A549 (cell line): ENCODE results near the gene XYLT1. TPM values are rescaled to one million over a fixed set of nuclear protein-coding genes. Genes with fewer than 3 reads are reported as not detected.

Source experiments
- ATAC-seq, 2 experiments: fragments of 200-7000 bp in 1 of 2; fragments of >200 bp in 1 of 2; cut with Nextera tagmentation in 1 of 2; cut with Tn5 transposase in 1 of 2; 3 replicates each; pipeline versions ENCODE4 v1.8.0 to v1.9.1; 2018 to 2020; ENCODE audit warnings: mild to moderate bottlenecking in 1 of 2, moderate library complexity in 1 of 2
- CTCF ChIA-PET: fragments of 300-600 bp; sonication (Branson Sonifier 250); formaldehyde crosslinking; extraction: SDS; loops from one replicate; lab custom pipeline; 2021; ENCODE audit warnings: antibody characterized with exemption, inconsistent platforms; lab: Yijun Ruan, JAX
- POLR2A ChIA-PET: fragments of 350-600 bp; formaldehyde crosslinking; extraction: SDS; loops from one replicate; lab custom pipeline; 2021; ENCODE audit warnings: antibody characterized with exemption, inconsistent platforms; lab: Yijun Ruan, JAX
- DNase-seq, 2 experiments: peaks; one replicate each; pipeline versions ENCODE4 v3.0.0 to v3.0.0-alpha.2; 2011 to 2016; ENCODE audit warnings: low read depth in 1 of 2, low spot score in 1 of 2
- FAIRE-seq: peaks from 2 replicates; lab custom pipeline; 2011; peaks lifted over from hg19 to GRCh38; lab: Jason Lieb, UNC
- H3K27ac ChIP-seq, 2 experiments: fragments of >200 bp; sonication (Bioruptor Twin); formaldehyde crosslinking; 3 replicates each; pipeline ENCODE4 v1.5.1; 2016 to 2017
- H3K4me1 ChIP-seq: fragments of >200 bp; sonication (Bioruptor Twin); formaldehyde crosslinking; 3 replicates; pipeline ENCODE4 v1.6.1; 2016
- H3K4me2 ChIP-seq: fragments of >200 bp; sonication (Bioruptor Twin); formaldehyde crosslinking; 3 replicates; pipeline ENCODE4 v1.6.1; 2016
- H3K4me3 ChIP-seq: fragments of >200 bp; sonication (Bioruptor Twin); formaldehyde crosslinking; 3 replicates; pipeline ENCODE4 v1.5.1; 2016
- H3K9me3 ChIP-seq: fragments of >200 bp; sonication (Bioruptor Twin); formaldehyde crosslinking; 3 replicates; pipeline ENCODE4 v1.6.1; 2016
- BHLHE40 ChIP-seq: IDR thresholded peaks from 2 replicates; pipeline ENCODE4 v1.6.1; 2012; ENCODE audit warnings: low read depth, low read length, inconsistent platforms
- CHD4 ChIP-seq: fragments of 200-600 bp; sonication (generic); IDR thresholded peaks from 2 replicates; pipeline ENCODE4 v1.6.1; 2016; ENCODE audit warnings: antibody characterized with exemption, mild to moderate bottlenecking, borderline replicate concordance
- E2F6 ChIP-seq: IDR thresholded peaks from 2 replicates; pipeline ENCODE4 v1.6.1; 2012; ENCODE audit warnings: low read depth, borderline replicate concordance
- EHF ChIP-seq: fragments of 250-450 bp; sonication (Bioruptor Pico); IDR thresholded peaks from 2 replicates; pipeline ENCODE4 v1.5.0; 2020; ENCODE audit warnings: mild to moderate bottlenecking
- ELK1 ChIP-seq: fragments of 150-350 bp; IDR thresholded peaks from 2 replicates; pipeline ENCODE4 v1.6.1; 2014; ENCODE audit warnings: low read depth, mild to moderate bottlenecking, low read length
- ESRRA ChIP-seq: fragments of 150-350 bp; IDR thresholded peaks from 2 replicates; pipeline ENCODE4 v1.6.1; 2014; ENCODE audit warnings: mild to moderate bottlenecking, low read length, borderline replicate concordance
- FOSB ChIP-seq: fragments of 250-450 bp; sonication (Bioruptor Pico); IDR thresholded peaks from 2 replicates; pipeline ENCODE4 v1.5.0; 2020; ENCODE audit warnings: mild to moderate bottlenecking, moderate library complexity
- FOSL2 ChIP-seq, 2 experiments: fragments of 450-650 bp in 1 of 2; fragments of >200 bp in 1 of 2; sonication (Bioruptor Twin) in 1 of 2; formaldehyde crosslinking; IDR thresholded peaks; 2 replicates each; pipeline versions ENCODE4 v1.5.0 to v1.6.1; 2016 to 2020; ENCODE audit warnings: mild to moderate bottlenecking in 1 of 2, moderate library complexity in 1 of 2
- FOXS1 ChIP-seq: fragments of 250-450 bp; sonication (Bioruptor Pico); IDR thresholded peaks from 2 replicates; pipeline ENCODE4 v1.5.0; 2020; ENCODE audit warnings: mild to moderate bottlenecking, moderate library complexity
- HES2 ChIP-seq: fragments of >200 bp; sonication (Bioruptor Twin); formaldehyde crosslinking; IDR thresholded peaks from 2 replicates; pipeline ENCODE4 v1.6.1; 2016
- HOXA7 ChIP-seq: fragments of 250-450 bp; sonication (Bioruptor Pico); IDR thresholded peaks from 2 replicates; pipeline ENCODE4 v1.5.0; 2020; ENCODE audit warnings: mild to moderate bottlenecking, moderate library complexity
- JUN ChIP-seq, 2 experiments: fragments of >200 bp; sonication (Bioruptor Twin); formaldehyde crosslinking; IDR thresholded peaks; 2 replicates in 1 of 2; 3 replicates in 1 of 2; pipeline ENCODE4 v1.6.1; 2016 to 2017
- KDM1A ChIP-seq: fragments of 200-600 bp; sonication (generic); IDR thresholded peaks from 2 replicates; pipeline ENCODE4 v1.6.1; 2016; ENCODE audit warnings: low read depth, mild to moderate bottlenecking
- MAFK ChIP-seq: fragments of 450-650 bp; IDR thresholded peaks from 2 replicates; pipeline ENCODE4 v1.6.1; 2014; ENCODE audit not compliant: partially characterized antibody
- NPAS2 ChIP-seq: fragments of 250-450 bp; sonication (Bioruptor Pico); IDR thresholded peaks from 2 replicates; pipeline ENCODE4 v1.8.0; 2022; ENCODE audit warnings: mild to moderate bottlenecking, moderate library complexity, borderline replicate concordance
- PBX3 ChIP-seq: IDR thresholded peaks from 2 replicates; pipeline ENCODE4 v1.6.1; 2012
- PHF8 ChIP-seq: fragments of 200-600 bp; sonication (generic); IDR thresholded peaks from 2 replicates; pipeline ENCODE4 v1.6.1; 2016; ENCODE audit warnings: low read depth, mild to moderate bottlenecking, antibody characterized with exemption, moderate library complexity, borderline replicate concordance
- REST ChIP-seq: fragments of 200-600 bp; sonication (generic); IDR thresholded peaks from 2 replicates; pipeline ENCODE4 v1.6.1; 2016; ENCODE audit warnings: antibody characterized with exemption, mild to moderate bottlenecking, moderate library complexity
- RNF2 ChIP-seq: fragments of 200-600 bp; sonication (generic); IDR thresholded peaks from 2 replicates; pipeline ENCODE4 v1.6.1; 2016; ENCODE audit warnings: low read depth, mild to moderate bottlenecking, antibody characterized with exemption, moderate library complexity, borderline replicate concordance
- TFCP2L1 ChIP-seq: fragments of 250-450 bp; sonication (Bioruptor Pico); IDR thresholded peaks from 2 replicates; pipeline ENCODE4 v1.5.0; 2021; ENCODE audit warnings: mild to moderate bottlenecking
- USF2 ChIP-seq: fragments of 450-650 bp; IDR thresholded peaks from 2 replicates; pipeline ENCODE4 v1.6.1; 2014; ENCODE audit warnings: antibody characterized with exemption
- ZC3H11A ChIP-seq: fragments of 450-650 bp; IDR thresholded peaks from 2 replicates; pipeline ENCODE4 v1.6.1; 2014; ENCODE audit warnings: antibody characterized with exemption, mild to moderate bottlenecking
- ZFP36 ChIP-seq: fragments of 450-650 bp; IDR thresholded peaks from 2 replicates; pipeline ENCODE4 v1.6.1; 2014; ENCODE audit warnings: borderline replicate concordance; ENCODE audit not compliant: partially characterized antibody
- ZNF302 ChIP-seq: fragments of 250-450 bp; sonication (Bioruptor Pico); IDR thresholded peaks from 2 replicates; pipeline ENCODE4 v1.9.0; 2021; ENCODE audit warnings: inconsistent platforms, mild to moderate bottlenecking, moderate library complexity
- ZSCAN20 ChIP-seq: fragments of 250-450 bp; sonication (Bioruptor Pico); IDR thresholded peaks from 2 replicates; pipeline ENCODE4 v1.8.0; 2022; ENCODE audit warnings: mild to moderate bottlenecking, moderate library complexity
- WGBS: methylation state at CpG from one replicate; pipeline ENCODE4 v1.1.6; 2017; ENCODE audit errors: missing lambda C conversion rate; 5-methylcytosine and 5-hydroxymethylcytosine counted together
- polyA plus RNA-seq, 4 experiments: library from polyadenylated mRNA; depleted of rRNA in 3 of 4; stranded (reverse); fragments of >200 nt; fragmentation: RNase III in 1 of 4; extraction: RNeasy Plus Mini Kit Qiagen cat#74134 plus additional on column Dnase treatment in 1 of 4; gene quantifications; 2 replicates in 3 of 4; 3 replicates in 1 of 4; pipeline ENCODE4 v1.2.3, GENCODE V29; 2011 to 2017

XYLT1 gene
- polyA plus RNA-seq, 2 of the 4 experiments (the other 2 are of a cell fraction), result 0.78 to 0.88 TPM

- no peak for DNase-seq
- ChIA-PET CTCF (interaction anchor here (0.6 kb wide), 1 partner anchor 158 kb away, joined by 3 read pairs; no protein-coding TSS in a partner anchor), POLR2A (no interaction called here)
Observed at GRCh38 chr16:17159617-17160016, 311.1 kb downstream of the XYLT1 start.

GRCh38 chr16:17155936-17156335 lies 314.8 kb downstream of the XYLT1 start:
- TF ChIP-seq ZSCAN20 (CRISPR knock-in tag), result no peak
- no peak for TF ChIP-seq E2F6
- TF ChIP-seq BHLHE40, result no peak
- TF ChIP-seq KDM1A, result no peak
- no peak for TF ChIP-seq FOSL2 (IDR thresholded peaks at IDR 0.05)
- no peak for TF ChIP-seq FOSL2 (CRISPR knock-in tag; IDR thresholded peaks at IDR 0.05)
- no peak for TF ChIP-seq TFCP2L1 (CRISPR knock-in tag)
- no peak for TF ChIP-seq PHF8
- no peak for TF ChIP-seq FOXS1 (CRISPR knock-in tag)
- no peak for TF ChIP-seq JUN (IDR thresholded peaks at IDR 0.05)
- TF ChIP-seq ZNF302 (CRISPR knock-in tag), result no peak
- TF ChIP-seq, all 56 proteins: peak for 0
- no peaks in the 10 kb centered on the region for H3K9me3 ChIP-seq
- ATAC-seq (no peak), DNase-seq (no peak), FAIRE-seq (no peak)
- no peak overlapping the region for H3K4me3 ChIP-seq
- H3K27ac ChIP-seq, result no peak overlapping the region
- H3K4me1 ChIP-seq, result no peaks in the 10 kb centered on the region
- ChIA-PET POLR2A (no interaction called here), CTCF (no interaction called here)
- 0% methylated on average over 1 of the region's 1 CpG for WGBS
- no peak overlapping the region for H3K4me2 ChIP-seq

More at GRCh38 chr16:17159617-17160016, 311.1 kb downstream of the XYLT1 start:
- no peak for FAIRE-seq
- H3K4me3 ChIP-seq, result no peak overlapping the region
- WGBS, result 46% methylated on average over 12 of the region's 12 CpGs
- H3K27ac ChIP-seq, result no peak overlapping the region
- no peak for ATAC-seq
- no peak overlapping the region for H3K4me2 ChIP-seq
- no peaks in the 10 kb centered on the region for H3K9me3 ChIP-seq
- TF ChIP-seq ZC3H11A (no peak), HES2 (no peak), CHD4 (no peak), MAFK (no peak), ZFP36 (no peak), EHF (CRISPR knock-in tag) (no peak), HOXA7 (no peak), FOSL2 (IDR thresholded peaks at IDR 0.05) (no peak), FOSL2 (CRISPR knock-in tag; IDR thresholded peaks at IDR 0.05) (no peak), TFCP2L1 (CRISPR knock-in tag) (no peak), PHF8 (no peak), RNF2 (no peak), FOSB (CRISPR knock-in tag) (no peak), ESRRA (no peak), ELK1 (no peak)
- H3K4me1 ChIP-seq, result no peaks in the 10 kb centered on the region

- ATAC-seq (no peak), FAIRE-seq (no peak), DNase-seq (no peak)
- ChIA-PET POLR2A (no interaction called here), CTCF (no interaction called here)
- Histone ChIP-seq H3K9me3 (no peaks in the 10 kb centered on the region), H3K4me3 (no peak overlapping the region), H3K27ac (no peak overlapping the region), H3K4me2 (no peak overlapping the region), H3K4me1 (no peaks in the 10 kb centered on the region)
- 39% methylated on average over 5 of the region's 5 CpGs for WGBS
- TF ChIP-seq PBX3 (no peak), NPAS2 (CRISPR knock-in tag) (no peak), REST (no peak), USF2 (no peak)
Observed at GRCh38 chr16:17155485-17155884, 315.3 kb downstream of the XYLT1 start.
